Stimulated activated CD8-positive, alpha-beta memory T cell treated with anti-CD3 and anti-CD28 coated beads, Interleukin-12 subunit alpha, Interleukin-12 subunit beta, amount 100 ng/mL, for 24 hours (primary cell): ENCODE results near the gene RNASEH2A.

Experiments used
- DNase-seq: peaks from one replicate; pipeline ENCODE4 v3.0.0-alpha.2; 2020; ENCODE audit errors: extremely low read depth

The RNASEH2A gene

GRCh38 chr19:12859546-12859945, 53.2 kb downstream of the RNASEH2A start:
- DNase-seq: no peak
